ENCODE data around the gene WNT6. TPM values are rescaled to one million over a fixed set of nuclear protein-coding genes. Genes with fewer than 3 reads are reported as not detected.

The WNT6 gene
- total RNA-seq, 1 experiment from 2014 or later = 1.4 TPM

DNA sequence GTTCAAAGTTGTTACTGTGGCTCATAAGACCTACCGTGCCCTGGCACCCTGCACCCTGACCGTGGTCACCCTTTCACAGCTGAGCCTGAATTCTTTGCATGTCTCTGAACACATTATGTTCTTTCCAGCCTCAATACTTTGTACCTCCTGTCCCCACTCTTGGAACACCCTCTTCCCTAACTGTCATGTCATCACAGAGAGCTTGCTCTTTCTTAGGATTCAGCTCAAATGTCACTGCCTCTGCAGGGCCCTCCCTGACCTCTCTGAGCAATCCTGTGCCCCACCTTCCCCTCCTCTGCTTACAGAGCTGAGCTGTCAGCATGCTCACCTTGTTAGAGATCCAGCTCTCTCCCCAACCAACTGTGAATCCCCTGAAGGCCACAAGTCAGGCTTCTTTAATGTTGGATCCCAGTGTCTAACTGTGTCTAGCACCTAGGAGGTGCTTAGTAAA is 43.0 kb upstream of the WNT6 start (continued):
- TF ChIP-seq, protein P1, sequence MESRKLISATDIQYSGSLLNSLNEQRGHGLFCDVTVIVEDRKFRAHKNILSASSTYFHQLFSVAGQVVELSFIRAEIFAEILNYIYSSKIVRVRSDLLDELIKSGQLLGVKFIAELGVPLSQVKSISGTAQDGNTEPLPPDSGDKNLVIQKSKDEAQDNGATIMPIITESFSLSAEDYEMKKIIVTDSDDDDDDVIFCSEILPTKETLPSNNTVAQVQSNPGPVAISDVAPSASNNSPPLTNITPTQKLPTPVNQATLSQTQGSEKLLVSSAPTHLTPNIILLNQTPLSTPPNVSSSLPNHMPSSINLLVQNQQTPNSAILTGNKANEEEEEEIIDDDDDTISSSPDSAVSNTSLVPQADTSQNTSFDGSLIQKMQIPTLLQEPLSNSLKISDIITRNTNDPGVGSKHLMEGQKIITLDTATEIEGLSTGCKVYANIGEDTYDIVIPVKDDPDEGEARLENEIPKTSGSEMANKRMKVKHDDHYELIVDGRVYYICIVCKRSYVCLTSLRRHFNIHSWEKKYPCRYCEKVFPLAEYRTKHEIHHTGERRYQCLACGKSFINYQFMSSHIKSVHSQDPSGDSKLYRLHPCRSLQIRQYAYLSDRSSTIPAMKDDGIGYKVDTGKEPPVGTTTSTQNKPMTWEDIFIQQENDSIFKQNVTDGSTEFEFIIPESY (IDR thresholded peaks at IDR 0.05; ENCODE audit: extremely low read depth, insufficient replicate concordance, low read length) = no peak
- TF ChIP-seq EZH2phosphoT487 (IDR thresholded peaks at IDR 0.05; ENCODE audit: borderline replicate concordance) (no peak), SIN3A (IDR thresholded peaks at IDR 0.05; ENCODE audit: low read depth) (no peak), EZH2 (IDR thresholded peaks at IDR 0.05) (no peak), POLR2AphosphoS5 (IDR thresholded peaks at IDR 0.05; ENCODE audit: low read depth, low read length) (no peak), ZFX (IDR thresholded peaks at IDR 0.05) (no peak), FOSL1 (IDR thresholded peaks at IDR 0.05; ENCODE audit: low read depth) (no peak), EGR1 (IDR thresholded peaks at IDR 0.05; ENCODE audit: low read depth) (no peak), POLR2A (IDR thresholded peaks at IDR 0.05; ENCODE audit: borderline replicate concordance, extremely low read depth, insufficient read depth, insufficient read length) (no peak), JUND (IDR thresholded peaks at IDR 0.05) (no peak)
- TF ChIP-seq, protein P2, sequence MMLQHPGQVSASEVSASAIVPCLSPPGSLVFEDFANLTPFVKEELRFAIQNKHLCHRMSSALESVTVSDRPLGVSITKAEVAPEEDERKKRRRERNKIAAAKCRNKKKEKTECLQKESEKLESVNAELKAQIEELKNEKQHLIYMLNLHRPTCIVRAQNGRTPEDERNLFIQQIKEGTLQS (IDR thresholded peaks at IDR 0.05) = no peak

DNA sequence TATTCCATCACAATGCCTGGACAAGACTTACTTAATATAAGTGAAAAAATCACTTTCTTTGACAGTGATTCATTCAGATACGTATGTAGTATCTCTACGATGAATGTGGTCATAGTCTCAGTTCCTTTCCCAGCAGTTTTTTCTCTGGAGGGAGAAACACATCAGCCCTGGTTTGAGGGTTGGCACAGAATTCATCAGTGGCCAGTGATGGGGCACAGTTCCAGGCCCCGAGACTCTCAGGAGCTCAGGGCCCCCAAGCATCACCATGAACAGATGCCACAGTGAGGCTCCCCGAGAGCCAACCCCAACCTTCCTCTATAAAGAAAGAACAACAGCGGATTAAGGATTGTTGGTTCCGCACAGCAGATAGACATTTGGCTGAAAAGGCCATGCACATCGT is 40.5 kb upstream of the WNT6 start:
- no peaks in the 10 kb centered on the region for H3K9me2 ChIP-seq (ENCODE audit: insufficient read depth)
- intact Hi-C loops (cut with micrococcal nuclease) = no loop called here
- POLR2A ChIA-PET = no interaction called here
- no peaks in the 10 kb centered on the region for H3K36me3 ChIP-seq (ENCODE audit: control insufficient read depth in 1 of 2, insufficient read depth in 2 of 2, low read length in 2 of 2)
- H3K27ac ChIP-seq (ENCODE audit: low read depth, low read length) = no peak overlapping the region
- H4K20me1 ChIP-seq (ENCODE audit: insufficient read depth) = no peaks in the 10 kb centered on the region
- ATAC-seq (no peak), DNase-seq (ENCODE audit: low read depth, low spot score) (no peak)
- H2AFZ ChIP-seq (ENCODE audit: low read depth, low read length, poor library complexity, severe bottlenecking) = no peak overlapping the region
- H3K9me3 ChIP-seq (ENCODE audit: control insufficient read depth in 1 of 2, insufficient read depth in 1 of 2, low read depth in 1 of 2, low read length in 2 of 2) = no peaks in the 10 kb centered on the region
- H3K79me2 ChIP-seq (ENCODE audit: insufficient read depth, low read length) = no peaks in the 10 kb centered on the region
- H3K27me3 ChIP-seq (ENCODE audit: insufficient read depth, low read length) = no peaks in the 10 kb centered on the region
- RAD21 ChIA-PET (ENCODE audit: low non-redundant PET in 1 of 2, low total read pairs in 2 of 2, uncharacterized antibody in 2 of 2, unreplicated experiment in 2 of 2) = interaction anchor here in 1 of 2 experiments (0.7 kb wide), 1 partner anchor 23 kb away, joined by 3 read pairs; no protein-coding TSS in a partner anchor
- H3K4me3 ChIP-seq (replicated peaks in 1 of 2; ENCODE audit: low read depth in 1 of 2, low read length in 2 of 2) = no peak overlapping the region
- no peak overlapping the region for H3K4me2 ChIP-seq (ENCODE audit: low read length)
- CTCF ChIA-PET = no interaction called here
- TF ChIP-seq EZH2 (IDR thresholded peaks at IDR 0.05) (no peak), SIN3A (IDR thresholded peaks at IDR 0.05; ENCODE audit: low read depth) (no peak), SP1 (IDR thresholded peaks at IDR 0.05; ENCODE audit: low read depth) (no peak), YY1 (IDR thresholded peaks at IDR 0.05; ENCODE audit: extremely low read depth, insufficient replicate concordance, low read depth, low read length) (no peak), ZNF274 (IDR thresholded peaks at IDR 0.05; ENCODE audit: low read depth, low read length) (no peak), POLR2A (IDR thresholded peaks at IDR 0.05; ENCODE audit: borderline replicate concordance, extremely low read depth, insufficient read depth, insufficient read length) (no peak), POLR2AphosphoS5 (IDR thresholded peaks at IDR 0.05; ENCODE audit: low read depth, low read length) (no peak)
- TF ChIP-seq, protein P3, sequence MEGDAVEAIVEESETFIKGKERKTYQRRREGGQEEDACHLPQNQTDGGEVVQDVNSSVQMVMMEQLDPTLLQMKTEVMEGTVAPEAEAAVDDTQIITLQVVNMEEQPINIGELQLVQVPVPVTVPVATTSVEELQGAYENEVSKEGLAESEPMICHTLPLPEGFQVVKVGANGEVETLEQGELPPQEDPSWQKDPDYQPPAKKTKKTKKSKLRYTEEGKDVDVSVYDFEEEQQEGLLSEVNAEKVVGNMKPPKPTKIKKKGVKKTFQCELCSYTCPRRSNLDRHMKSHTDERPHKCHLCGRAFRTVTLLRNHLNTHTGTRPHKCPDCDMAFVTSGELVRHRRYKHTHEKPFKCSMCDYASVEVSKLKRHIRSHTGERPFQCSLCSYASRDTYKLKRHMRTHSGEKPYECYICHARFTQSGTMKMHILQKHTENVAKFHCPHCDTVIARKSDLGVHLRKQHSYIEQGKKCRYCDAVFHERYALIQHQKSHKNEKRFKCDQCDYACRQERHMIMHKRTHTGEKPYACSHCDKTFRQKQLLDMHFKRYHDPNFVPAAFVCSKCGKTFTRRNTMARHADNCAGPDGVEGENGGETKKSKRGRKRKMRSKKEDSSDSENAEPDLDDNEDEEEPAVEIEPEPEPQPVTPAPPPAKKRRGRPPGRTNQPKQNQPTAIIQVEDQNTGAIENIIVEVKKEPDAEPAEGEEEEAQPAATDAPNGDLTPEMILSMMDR (IDR thresholded peaks at IDR 0.05 in 2 of 3, conservative IDR thresholded peaks at IDR 0.05 in 1 of 3; ENCODE audit: borderline replicate concordance in 1 of 3, insufficient read depth in 1 of 3, low read depth in 2 of 3, low read length in 2 of 3) = no peak
- TF ChIP-seq, protein P1 (IDR thresholded peaks at IDR 0.05; ENCODE audit: extremely low read depth, insufficient replicate concordance, low read length) = no peak
- BruUV-seq (replicated peaks) = no TSS peak
- H3K9ac ChIP-seq (ENCODE audit: low read length) = no peak overlapping the region
- H3K4me1 ChIP-seq (ENCODE audit: control insufficient read depth in 1 of 2, insufficient read depth in 2 of 2, low read length in 2 of 2) = no peaks in the 10 kb centered on the region

Data from HCT116 (cell line).